Fibroblast of mammary gland (primary cell): ENCODE data around the gene CFD.
"Not testable (repeated sequence)": the region's sequence is repeated elsewhere in the genome, so short reads cannot be mapped to it uniquely, and the experiment has no call there.

Experiments
- DNase-seq: peaks from one replicate; pipeline ENCODE4 v3.0.0-alpha.2; 2010; ENCODE audit warnings: low read depth
- H3K4me3 ChIP-seq: 2 replicates; pipeline ENCODE4 v1.5.1; 2011; ENCODE audit warnings: low read depth, mild to moderate bottlenecking, low read length, moderate library complexity; ENCODE audit not compliant: control insufficient read depth
- CTCF ChIP-seq: conservative IDR thresholded peaks from 2 replicates; pipeline ENCODE4 v1.5.1; 2011; ENCODE audit warnings: low read depth, low read length, inconsistent platforms; ENCODE audit not compliant: control insufficient read depth, insufficient read depth

The CFD gene

GRCh38 chr19:850221-850978, 9.1 kb upstream of the CFD start:
- TF ChIP-seq CTCF: no peak
- H3K4me3 ChIP-seq: peak overlapping the region; percentile 13
- DNase-seq: peak; percentile 94

GRCh38 chr19:850979-851335, 8.5 kb upstream of the CFD start:
- peak overlapping the region; percentile 13 for H3K4me3 ChIP-seq
- no peak for TF ChIP-seq CTCF
- DNase-seq: no peak

- H3K4me3 ChIP-seq: no peak within 1 kb of the TSS
- TF ChIP-seq CTCF: no peak
These were observed 7.1 kb upstream of the CFD start, which contains the start of gene ELANE for GRCh38 chr19:852136-853013. TSS of gene ELANE (plus strand) at chr19:852303. CDS start at chr19:852329, 26 bp downstream.

GRCh38 chr19:853014-853585, 6.4 kb upstream of the CFD start:
- no peak for TF ChIP-seq CTCF
- DNase-seq: no peak
- H3K4me3 ChIP-seq: no peak overlapping the region

More at GRCh38 chr19:852136-853013, 7.1 kb upstream of the CFD start, which contains the start of gene ELANE:
- DNase-seq: no peak

GRCh38 chr19:853614-854220, 5.7 kb upstream of the CFD start:
- DNase-seq: not testable (repeated sequence)

GRCh38 chr19:854549-854948, 4.9 kb upstream of the CFD start:
- no peak overlapping the region for H3K4me3 ChIP-seq
- no peak for DNase-seq
- no peak for TF ChIP-seq CTCF

More at GRCh38 chr19:853614-854220, 5.7 kb upstream of the CFD start:
- not testable (repeated sequence) for H3K4me3 ChIP-seq
